Psoas muscle (tissue), 8 donors: Measurements from ENCODE around the gene DPYSL3. TPM values are rescaled to one million over a fixed set of nuclear protein-coding genes. Genes with fewer than 3 reads are reported as not detected.

Experiments used
- ATAC-seq, 4 donors: fragments of 200-7000 bp; cut with Tn5 transposase; one replicate each; pipeline ENCODE4 v1.9.1; 2020; ENCODE audit warnings: moderate library complexity in 3 of 4, mild to moderate bottlenecking in 2 of 4
- DNase-seq, 2 donors: peaks; one replicate each; pipeline ENCODE4 v3.0.0-alpha.2; 2020
- H3K27ac ChIP-seq: fragments of 200-600 bp; one replicate; pipeline ENCODE4 v1.8.0; 2022
- H3K27me3 ChIP-seq, 3 donors: fragments of 200-600 bp in 1 of 3; one replicate each; pipeline versions ENCODE4 v1.6.1 to v1.8.0; 2013 to 2022; ENCODE audit warnings: low read length in 2 of 3, mild to moderate bottlenecking in 2 of 3, moderate library complexity in 1 of 3; ENCODE audit not compliant: insufficient read depth in 3 of 3
- H3K36me3 ChIP-seq, 2 donors: fragments of 200-600 bp in 1 of 2; one replicate each; pipeline versions ENCODE4 v1.6.1 to v1.8.0; 2013 to 2022; ENCODE audit warnings: low read depth in 1 of 2, mild to moderate bottlenecking in 1 of 2, moderate library complexity in 1 of 2; ENCODE audit not compliant: insufficient read depth in 1 of 2
- H3K4me1 ChIP-seq: fragments of 200-600 bp; one replicate; pipeline ENCODE4 v1.8.0; 2022
- H3K4me3 ChIP-seq: fragments of 200-600 bp; one replicate; pipeline ENCODE4 v1.8.0; 2022; ENCODE audit warnings: mild to moderate bottlenecking
- H3K9me3 ChIP-seq: fragments of 200-600 bp; one replicate; pipeline ENCODE4 v1.8.0; 2022
- CTCF ChIP-seq: fragments of 200-600 bp; IDR thresholded peaks from one replicate; pipeline ENCODE4 v1.8.0; 2022; ENCODE audit warnings: antibody characterized with exemption
- WGBS, 3 donors: extraction: QIAGEN DNeasy Blood & Tissue Kit; methylation state at CpG; one replicate each; pipeline versions ENCODE4 v1.1.6 to v1.1.7; 2013; 5-methylcytosine and 5-hydroxymethylcytosine counted together
- intact Hi-C, 2 donors: fragments of 100-400 bp; cut with DNase I; formaldehyde crosslinking; loops; one replicate each; pipeline versions ENCODE4 v1.11.0 to v1.14.2; 2022
- polyA plus RNA-seq, 3 donors: library from polyadenylated mRNA; stranded (reverse); fragments of 200-250 nt; gene quantifications; one replicate each; pipeline ENCODE4 v1.2.3, GENCODE V29; 2013
- total RNA-seq, 4 donors: library from RNA; stranded (reverse); fragmentation: NEBNext Ultra II Directional in 2 of 4; extraction: Animal tissue kit (Norgen Biotek cat#: 25700) in 2 of 4; gene quantifications; one replicate each; pipeline versions ENCODE4 v1.2.1 to v1.2.4, GENCODE V29; 2021 to 2023
- donor health status: healthy with polysubstance abuse.
- donor health status: DM: no; HTN: no; CAD: no; lungs with moderate emphysema.
- donor health status: Bipolar disorder and iron deficiency.
- donor health status: healthy.
- donor health status: DM: yes; HTN: yes; CAD: no.
- donor health status: DM: no; HTN: no; CAD: no.
- donor health status: DM: no; HTN: no; CAD: no.
- donor health status: DM: yes; HTN: yes; CAD: no.

DPYSL3 gene
- total and polyA plus RNA-seq, 7 donors, result 8.8 to 58.5 (median 18.0) TPM

- ATAC-seq (no peak), DNase-seq (no peak)
- Histone ChIP-seq H3K4me1 (no peaks in the 10 kb centered on the region), H3K9me3 (no peaks in the 10 kb centered on the region), H3K36me3 (no peaks in the 10 kb centered on the region), H3K27ac (no peak overlapping the region), H3K27me3 (no peaks in the 10 kb centered on the region), H3K4me3 (no peak overlapping the region)
- no peak for TF ChIP-seq CTCF
- WGBS, 3 donors, result 67 to 71% (median 67%) methylated on average over 5 of the region's 5 CpGs
- intact Hi-C loops, result no loop called here
Observed at GRCh38 chr5:147544556-147544955, 34.7 kb upstream of the DPYSL3 start.

GRCh38 chr5:147539053-147539452, 29.2 kb upstream of the DPYSL3 start:
- Histone ChIP-seq H3K4me3 (no peak overlapping the region), H3K27ac (no peak overlapping the region), H3K4me1 (no peaks in the 10 kb centered on the region), H3K36me3 (no peaks in the 10 kb centered on the region), H3K9me3 (no peaks in the 10 kb centered on the region), H3K27me3 (no peaks in the 10 kb centered on the region)
- intact Hi-C loops, result no loop called here
- ATAC-seq, result no peak
- no peak for DNase-seq
- WGBS, 3 donors, result 24 to 39% (median 29%) methylated on average over 1 of the region's 1 CpG
- no peak for TF ChIP-seq CTCF

- TF ChIP-seq CTCF, result no peak
- intact Hi-C loops, result no loop called here
- ATAC-seq, result no peak
- Histone ChIP-seq H3K27me3 (no peaks in the 10 kb centered on the region), H3K36me3 (no peaks in the 10 kb centered on the region), H3K9me3 (no peaks in the 10 kb centered on the region), H3K4me3 (no peak overlapping the region), H3K4me1 (no peaks in the 10 kb centered on the region), H3K27ac (no peak overlapping the region)
- WGBS, 3 donors, result 97 to 99% (median 97%) methylated on average over 1 of the region's 1 CpG
- DNase-seq, result no peak
Observed at GRCh38 chr5:147538236-147538635, 28.4 kb upstream of the DPYSL3 start.

- no peaks in the 10 kb centered on the region for H3K9me3 ChIP-seq
- no peak for DNase-seq
- ATAC-seq, result no peak
- H3K4me1 ChIP-seq, result no peaks in the 10 kb centered on the region
- intact Hi-C loops, result no loop called here
- no peak overlapping the region for H3K27ac ChIP-seq
- H3K27me3 ChIP-seq, result no peaks in the 10 kb centered on the region
- H3K4me3 ChIP-seq, result no peak overlapping the region
- 70 to 74% (median 72%) methylated on average over 3 of the region's 3 CpGs for WGBS, 3 donors
- no peak for TF ChIP-seq CTCF
- H3K36me3 ChIP-seq, result no peaks in the 10 kb centered on the region
Observed at GRCh38 chr5:147534172-147534951, 24.5 kb upstream of the DPYSL3 start.

GRCh38 chr5:147532156-147532555, 22.3 kb upstream of the DPYSL3 start:
- H3K36me3 ChIP-seq, result no peaks in the 10 kb centered on the region
- no peaks in the 10 kb centered on the region for H3K27me3 ChIP-seq
- 45 to 65% (median 53%) methylated on average over 1 of the region's 1 CpG for WGBS, 3 donors
- ATAC-seq (no peak), DNase-seq (no peak)
- intact Hi-C loops, result no loop called here
- H3K4me1 ChIP-seq, result no peaks in the 10 kb centered on the region
- H3K27ac ChIP-seq, result no peak overlapping the region
- H3K4me3 ChIP-seq, result no peak overlapping the region
- no peak for TF ChIP-seq CTCF
- H3K9me3 ChIP-seq, result no peaks in the 10 kb centered on the region
